ENCODE data around the gene IDE.

- TF ChIP-seq CTCF (IDR thresholded peaks at IDR 0.05) = no peak
- TF ChIP-seq POLR2A (IDR thresholded peaks at IDR 0.05) = no peak
Measured at GRCh38 chr10:92541583-92541982, 32.3 kb downstream of the IDE start.
